HCT116 (cell line): ENCODE measurements around the gene TAS2R39. TPM values are rescaled to one million over a fixed set of nuclear protein-coding genes. Genes with fewer than 3 reads are reported as not detected.

Experiments used
- ATAC-seq: fragments of 200-7000 bp; cut with Tn5 transposase; 2 replicates; pipeline ENCODE4 v1.9.1; 2020; ENCODE audit warnings: mild to moderate bottlenecking, moderate library complexity
- BruUV-seq: library from RNA; stranded (reverse); fragments of 400-500 nt; replicated peaks from 2 replicates; lab custom pipeline; 2021; lab: Mats Ljungman, UMichigan
- CTCF ChIA-PET: fragments of 300-600 bp; sonication (Branson Sonifier 250); formaldehyde crosslinking; loops from one replicate; lab custom pipeline; 2021; ENCODE audit warnings: antibody characterized with exemption; lab: Charles Lee
- POLR2A ChIA-PET: fragments of 300-600, 350-600 bp; sonication (Branson Sonifier 250); formaldehyde crosslinking; loops from one replicate; lab custom pipeline; 2021; ENCODE audit warnings: antibody characterized with exemption; lab: Charles Lee
- RAD21 ChIA-PET, 2 experiments: fragments of 300-600 bp; sonication (Branson Sonifier 250); formaldehyde crosslinking; loops; one replicate each; lab custom pipeline; 2023; ENCODE audit warnings: low total read pairs in 2 of 2; ENCODE audit not compliant: uncharacterized antibody in 2 of 2, unreplicated experiment in 2 of 2, low non-redundant PET in 1 of 2; lab: Charles Lee
- DNase-seq: peaks from one replicate; pipeline ENCODE4 v3.0.0-alpha.2; 2010; ENCODE audit warnings: low read depth, low spot score
- H2AFZ ChIP-seq: fragments of 200-600 bp; shearing (Covaris generic), sonication (generic); 2 replicates; pipeline ENCODE4 v1.6.1; 2017; ENCODE audit warnings: low read depth, mixed run types, mixed read lengths, antibody characterized with exemption, low read length; ENCODE audit not compliant: poor library complexity, severe bottlenecking
- H3K27ac ChIP-seq: 2 replicates; pipeline ENCODE4 v1.5.1; 2012; ENCODE audit warnings: low read depth, low read length
- H3K27me3 ChIP-seq: fragments of 200-600 bp; sonication (generic); 2 replicates; pipeline ENCODE4 v1.6.1; 2016; ENCODE audit warnings: mixed run types, low read length, mixed read lengths; ENCODE audit not compliant: insufficient read depth
- H3K36me3 ChIP-seq, 2 experiments: fragments of 200-500 bp in 1 of 2; fragments of 200-600 bp in 1 of 2; sonication (Bioruptor generic) in 1 of 2; sonication (generic) in 1 of 2; 2 replicates each; pipeline versions ENCODE4 v1.5.1 to v1.6.1; 2014 to 2016; ENCODE audit warnings: low read length in 2 of 2, inconsistent platforms in 1 of 2, mixed read lengths in 1 of 2, mixed run types in 1 of 2; ENCODE audit not compliant: insufficient read depth in 2 of 2, control insufficient read depth in 1 of 2
- H3K4me1 ChIP-seq, 2 experiments: fragments of 200-600 bp in 1 of 2; sonication (generic) in 1 of 2; 2 replicates each; pipeline versions ENCODE4 v1.5.1 to v1.6.1; 2012 to 2017; ENCODE audit warnings: low read length in 2 of 2, inconsistent platforms in 1 of 2, mild to moderate bottlenecking in 1 of 2, mixed read lengths in 1 of 2, mixed run types in 1 of 2, moderate library complexity in 1 of 2; ENCODE audit not compliant: insufficient read depth in 2 of 2, control insufficient read depth in 1 of 2
- H3K4me2 ChIP-seq: fragments of 200-600 bp; sonication (generic); 2 replicates; pipeline ENCODE4 v1.6.1; 2017; ENCODE audit warnings: mixed run types, low read length, mixed read lengths
- H3K4me3 ChIP-seq, 2 experiments: fragments of 200-600 bp in 1 of 2; sonication (generic) in 1 of 2; replicated peaks in 1 of 2; 2 replicates each; pipeline ENCODE4 v1.5.1; 2011 to 2016; ENCODE audit warnings: low read length in 2 of 2, control low read depth in 1 of 2, low read depth in 1 of 2, mild to moderate bottlenecking in 1 of 2, mixed read lengths in 1 of 2, mixed run types in 1 of 2
- H3K79me2 ChIP-seq: fragments of 200-600 bp; sonication (generic); 2 replicates; pipeline ENCODE4 v1.6.1; 2017; ENCODE audit warnings: mild to moderate bottlenecking, mixed run types, low read length, moderate library complexity, mixed read lengths; ENCODE audit not compliant: insufficient read depth
- H3K9ac ChIP-seq: fragments of 200-600 bp; sonication (generic); 2 replicates; pipeline ENCODE4 v1.6.1; 2016; ENCODE audit warnings: low read length, mixed read lengths
- H3K9me2 ChIP-seq: fragments of 200-600 bp; sonication (generic), shearing (Covaris generic); 2 replicates; pipeline ENCODE4 v1.6.1; 2017; ENCODE audit warnings: mixed run types, mild to moderate bottlenecking, moderate library complexity; ENCODE audit not compliant: insufficient read depth
- H3K9me3 ChIP-seq, 2 experiments: fragments of 200-500 bp in 1 of 2; fragments of 200-600 bp in 1 of 2; sonication (Bioruptor generic) in 1 of 2; sonication (generic) in 1 of 2; 2 replicates each; pipeline ENCODE4 v1.6.1; 2014 to 2017; ENCODE audit warnings: low read length in 2 of 2, mixed read lengths in 2 of 2, inconsistent platforms in 1 of 2, low read depth in 1 of 2, mild to moderate bottlenecking in 1 of 2, mixed run types in 1 of 2, moderate library complexity in 1 of 2; ENCODE audit not compliant: control insufficient read depth in 1 of 2, insufficient read depth in 1 of 2
- H4K20me1 ChIP-seq: fragments of 200-600 bp; sonication (generic), shearing (Covaris generic); 2 replicates; pipeline ENCODE4 v1.6.1; 2017; ENCODE audit warnings: mixed run types, mild to moderate bottlenecking, moderate library complexity; ENCODE audit not compliant: insufficient read depth
- CBX3 ChIP-seq: IDR thresholded peaks from 2 replicates; pipeline ENCODE4 v1.6.1; 2012; ENCODE audit warnings: low read depth
- CTCF ChIP-seq, 3 experiments: fragments of 200-600 bp in 1 of 3; sonication (generic) in 1 of 3; IDR thresholded peaks in 2 of 3; conservative IDR thresholded peaks in 1 of 3; 2 replicates each; pipeline ENCODE4 v1.5.1; 2012 to 2017; ENCODE audit warnings: low read depth in 2 of 3, low read length in 2 of 3, antibody characterized with exemption in 1 of 3, borderline replicate concordance in 1 of 3, control low read depth in 1 of 3, mild to moderate bottlenecking in 1 of 3, mixed read lengths in 1 of 3, mixed run types in 1 of 3, moderate library complexity in 1 of 3; ENCODE audit not compliant: insufficient read depth in 1 of 3
- FOSL1 ChIP-seq: IDR thresholded peaks from 2 replicates; pipeline ENCODE4 v1.6.1; 2012; ENCODE audit warnings: low read depth
- JUND ChIP-seq: IDR thresholded peaks from 2 replicates; pipeline ENCODE4 v1.6.1; 2012
- RAD21 ChIP-seq: IDR thresholded peaks from 2 replicates; pipeline ENCODE4 v1.6.1; 2012; ENCODE audit warnings: low read depth, mild to moderate bottlenecking
- SIN3A ChIP-seq: IDR thresholded peaks from 2 replicates; pipeline ENCODE4 v1.6.1; 2012; ENCODE audit warnings: low read depth
- YY1 ChIP-seq: IDR thresholded peaks from 2 replicates; pipeline ENCODE4 v1.6.1; 2011; ENCODE audit warnings: low read length, low read depth, moderate library complexity, mild to moderate bottlenecking; ENCODE audit not compliant: insufficient replicate concordance; ENCODE audit errors: extremely low read depth
- ZBTB33 ChIP-seq: IDR thresholded peaks from 2 replicates; pipeline ENCODE4 v1.6.1; 2011; ENCODE audit warnings: mild to moderate bottlenecking, low read length, moderate library complexity; ENCODE audit not compliant: insufficient replicate concordance; ENCODE audit errors: extremely low read depth
- intact Hi-C: fragments of 100-400 bp; cut with micrococcal nuclease; formaldehyde crosslinking; loops from 2 replicates; pipeline ENCODE4 v1.10.0; 2022
- total RNA-seq: library from RNA; stranded (reverse); gene quantifications from one replicate; pipeline ENCODE4 v1.2.1, GENCODE V29; 2021; ENCODE audit not compliant: unreplicated experiment

The TAS2R39 gene
- total RNA-seq, 1 experiment from 2014 or later, result not detected

DNA sequence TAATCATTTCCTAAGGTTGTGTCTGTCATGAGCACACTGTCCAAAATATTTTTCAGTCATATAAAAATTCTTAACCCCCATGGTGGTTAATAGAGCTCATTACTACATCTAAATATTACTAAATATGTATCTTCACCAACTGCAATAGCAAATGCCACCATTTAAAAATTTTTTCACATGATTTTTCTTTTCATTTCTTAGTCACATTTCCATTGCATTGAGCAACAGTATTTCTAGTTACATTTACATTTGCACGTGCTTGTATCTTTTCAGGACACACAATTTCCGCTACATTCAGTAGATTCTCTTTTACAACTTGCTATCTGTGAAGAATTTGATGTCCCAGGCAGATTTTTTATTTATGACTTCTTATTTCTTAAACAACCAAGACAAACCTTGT, 33.5 kb downstream of the TAS2R39 start:
- ATAC-seq (no peak), DNase-seq (no peak)
- H3K4me1 ChIP-seq, result no peaks in the 10 kb centered on the region
- H3K9ac ChIP-seq, result no peak overlapping the region
- H3K27me3 ChIP-seq, result no peaks in the 10 kb centered on the region
- no peak for TF ChIP-seq JUND
- TF ChIP-seq ZBTB33, result no peak
- TF ChIP-seq RAD21, result no peak
- no peak for TF ChIP-seq CTCF (IDR thresholded peaks at IDR 0.05 in 2 of 3, conservative IDR thresholded peaks at IDR 0.05 in 1 of 3; ENCODE audit: borderline replicate concordance in 1 of 3, insufficient read depth in 1 of 3, low read depth in 2 of 3, low read length in 2 of 3)
- TF ChIP-seq CBX3, result no peak
- TF ChIP-seq YY1, result no peak
- TF ChIP-seq FOSL1, result no peak
- no peak for TF ChIP-seq SIN3A
- POLR2A ChIA-PET, result no interaction called here
- no peaks in the 10 kb centered on the region for H4K20me1 ChIP-seq
- no TSS peak for BruUV-seq
- no peak overlapping the region for H3K4me2 ChIP-seq
- intact Hi-C loops, result loop anchor here (10.0 kb wide), 1 partner anchor 362 kb away; the partner anchor contains the start of gene EPHB6
- RAD21 ChIA-PET, result interaction anchor here in 1 of 2 experiments (2.4 kb wide), 1 partner anchor 213 kb away, joined by 10 read pairs; no protein-coding TSS in a partner anchor
- no peaks in the 10 kb centered on the region for H3K9me3 ChIP-seq
- no peaks in the 10 kb centered on the region for H3K79me2 ChIP-seq
- no peaks in the 10 kb centered on the region for H3K9me2 ChIP-seq
- no peak overlapping the region for H3K27ac ChIP-seq
- CTCF ChIA-PET, result interaction anchor here (4.3 kb wide), 1 partner anchor 208 kb away, joined by 331 read pairs; no protein-coding TSS in a partner anchor
- H2AFZ ChIP-seq, result no peak overlapping the region
- no peaks in the 10 kb centered on the region for H3K36me3 ChIP-seq
- H3K4me3 ChIP-seq, result no peak overlapping the region
